ENCODE data around the gene PRKAR1B.

GRCh38 chr7:723541-723940, 3.5 kb downstream of the PRKAR1B start:
- TF ChIP-seq CTCF (IDR thresholded peaks at IDR 0.05 in 2 of 3, conservative IDR thresholded peaks at IDR 0.05 in 1 of 3; ENCODE audit: control insufficient read depth in 2 of 3, extremely low read depth in 1 of 3, insufficient read depth in 1 of 3, low read depth in 3 of 3, low read length in 3 of 3) = no peak
- TF ChIP-seq SMC3 (IDR thresholded peaks at IDR 0.05; ENCODE audit: borderline replicate concordance, low read length) = no peak
- TF ChIP-seq CHD1 (IDR thresholded peaks at IDR 0.05; ENCODE audit: low read depth, low read length) = no peak
- TF ChIP-seq ZBTB40 (IDR thresholded peaks at IDR 0.05; ENCODE audit: borderline replicate concordance) = no peak
- no peak for TF ChIP-seq CHD4 (IDR thresholded peaks at IDR 0.05)
- no peak for TF ChIP-seq TCF12 (IDR thresholded peaks at IDR 0.05; ENCODE audit: low read depth, low read length)
- no peak for TF ChIP-seq MAX (IDR thresholded peaks at IDR 0.05; ENCODE audit: low read depth, low read length)
- no peak for TF ChIP-seq NFIC (IDR thresholded peaks at IDR 0.05; ENCODE audit: low read depth, low read length)
- no peak for TF ChIP-seq PML (IDR thresholded peaks at IDR 0.05; ENCODE audit: low read length)

Data from GM12878 (cell line).